Activated CD4-positive, alpha-beta T cell treated with anti-CD3 and anti-CD28 coated beads, Interleukin-2, amount 50 U/mL, for 4 hours (primary cell): Measurements from ENCODE around the gene FOXO6.

Source experiments
- DNase-seq, 2 experiments: peaks; one replicate each; pipeline ENCODE4 v3.0.0-alpha.2; 2020

Gene FOXO6

GRCh38 chr1:41428738-41429640, 67.8 kb downstream of the FOXO6 start:
- no peak for DNase-seq

GRCh38 chr1:41429641-41430035, 68.4 kb downstream of the FOXO6 start:
- DNase-seq: no peak

- no peak for DNase-seq
Observed at GRCh38 chr1:41430069-41430468, 68.8 kb downstream of the FOXO6 start.

- DNase-seq: no peak
Observed at GRCh38 chr1:41430582-41430981, 69.3 kb downstream of the FOXO6 start.

GRCh38 chr1:41431490-41432350, 70.5 kb downstream of the FOXO6 start:
- DNase-seq: no peak
